Measurements from ENCODE around the gene KCND3. TPM values are rescaled to one million over a fixed set of nuclear protein-coding genes. Genes with fewer than 3 reads are reported as not detected.

The KCND3 gene
- total RNA-seq, 3 donors from 2014 or later: not detected

DNA sequence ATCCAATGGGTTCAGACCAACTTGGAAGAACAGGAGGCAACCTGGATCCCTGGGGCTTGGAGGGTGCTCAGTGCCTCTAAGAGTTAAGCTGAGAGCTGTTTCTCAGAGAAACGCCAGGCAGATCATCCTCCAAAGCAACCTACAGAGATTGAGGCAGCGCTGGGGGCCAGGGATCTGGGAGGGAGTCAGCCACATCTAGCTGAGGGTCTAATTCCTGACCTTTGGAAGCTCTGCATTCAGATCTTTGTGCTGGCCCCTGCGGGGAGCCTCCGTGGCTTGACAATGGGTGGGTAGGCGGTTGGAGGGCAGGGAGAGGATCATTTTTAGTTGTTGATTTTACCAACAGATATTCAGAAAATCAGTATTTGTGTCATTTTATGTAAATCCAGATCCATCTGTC is 154.5 kb downstream of the KCND3 start:
- H3K27me3 Mint-ChIP-seq (ENCODE audit: low read depth): peaks cover 4% of the 10 kb centered on the region
- no peak overlapping the region for H3K4me3 Mint-ChIP-seq
- H3K4me1 Mint-ChIP-seq (ENCODE audit: low read depth): no peaks in the 10 kb centered on the region
- no peak for DNase-seq
- H3K36me3 Mint-ChIP-seq (ENCODE audit: insufficient read depth): no peaks in the 10 kb centered on the region
- H3K9me3 Mint-ChIP-seq: no peaks in the 10 kb centered on the region
- ATAC-seq: no peak

DNA sequence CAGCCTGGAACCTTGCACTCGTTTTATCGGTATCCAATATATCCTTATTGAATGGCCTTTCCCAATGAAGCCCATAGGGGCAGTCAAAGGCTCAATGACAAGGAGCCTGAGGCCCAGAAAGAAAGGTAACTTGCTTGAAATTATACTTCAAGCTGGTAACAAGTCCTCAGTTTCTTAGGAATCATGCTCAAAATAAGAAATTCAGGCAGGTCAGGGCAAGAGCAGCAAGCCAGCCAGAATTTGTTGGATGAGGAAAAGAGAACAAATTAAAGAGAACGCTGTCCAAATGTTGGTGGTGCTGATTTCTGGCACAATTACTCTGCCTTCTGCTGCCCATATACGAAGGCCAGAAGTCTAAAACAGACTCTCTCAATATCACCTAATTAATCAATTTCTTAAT is 156.1 kb downstream of the KCND3 start:
- Mint-ChIP-seq H3K9me3 (no peaks in the 10 kb centered on the region), H3K27me3 (ENCODE audit: low read depth) (peaks cover 13% of the 10 kb centered on the region), H3K36me3 (ENCODE audit: insufficient read depth) (no peaks in the 10 kb centered on the region), H3K4me1 (ENCODE audit: low read depth) (no peaks in the 10 kb centered on the region), H3K4me3 (no peak overlapping the region)
- DNase-seq: no peak
- no peak for ATAC-seq

- Mint-ChIP-seq H3K27me3 (ENCODE audit: low read depth) (peaks cover 13% of the 10 kb centered on the region), H3K9me3 (no peaks in the 10 kb centered on the region), H3K4me3 (no peak overlapping the region), H3K36me3 (ENCODE audit: insufficient read depth) (no peaks in the 10 kb centered on the region), H3K4me1 (ENCODE audit: low read depth) (no peaks in the 10 kb centered on the region)
- DNase-seq (no peak), ATAC-seq (no peak)
Measured at GRCh38 chr1:111832521-111833155, 156.8 kb downstream of the KCND3 start.

GRCh38 chr1:111831153-111831552 is 158.3 kb downstream of the KCND3 start:
- no peaks in the 10 kb centered on the region for H3K9me3 Mint-ChIP-seq
- no peaks in the 10 kb centered on the region for H3K4me1 Mint-ChIP-seq (ENCODE audit: low read depth)
- H3K27me3 Mint-ChIP-seq (ENCODE audit: low read depth): peaks cover 17% of the 10 kb centered on the region
- ATAC-seq (no peak), DNase-seq (no peak)
- no peaks in the 10 kb centered on the region for H3K36me3 Mint-ChIP-seq (ENCODE audit: insufficient read depth)
- no peak overlapping the region for H3K4me3 Mint-ChIP-seq

GRCh38 chr1:111827946-111828345 is 161.5 kb downstream of the KCND3 start:
- no peaks in the 10 kb centered on the region for H3K4me1 Mint-ChIP-seq (ENCODE audit: low read depth)
- peaks cover 28% of the 10 kb centered on the region for H3K27me3 Mint-ChIP-seq (ENCODE audit: low read depth)
- no peak overlapping the region for H3K4me3 Mint-ChIP-seq
- ATAC-seq (no peak), DNase-seq (no peak)
- H3K9me3 Mint-ChIP-seq: peaks cover 5% of the 10 kb centered on the region
- no peaks in the 10 kb centered on the region for H3K36me3 Mint-ChIP-seq (ENCODE audit: insufficient read depth)

GRCh38 chr1:111826278-111826677 is 163.2 kb downstream of the KCND3 start:
- Mint-ChIP-seq H3K9me3 (peaks cover 5% of the 10 kb centered on the region), H3K4me1 (ENCODE audit: low read depth) (no peaks in the 10 kb centered on the region), H3K4me3 (no peak overlapping the region), H3K36me3 (ENCODE audit: insufficient read depth) (no peaks in the 10 kb centered on the region), H3K27me3 (ENCODE audit: low read depth) (peaks cover 25% of the 10 kb centered on the region)
- ATAC-seq: no peak
- no peak for DNase-seq

GRCh38 chr1:111825217-111825616 is 164.3 kb downstream of the KCND3 start:
- DNase-seq (no peak), ATAC-seq (no peak)
- Mint-ChIP-seq H3K27me3 (ENCODE audit: low read depth) (peaks cover 27% of the 10 kb centered on the region), H3K4me3 (no peak overlapping the region), H3K9me3 (peaks cover 5% of the 10 kb centered on the region), H3K4me1 (ENCODE audit: low read depth) (no peaks in the 10 kb centered on the region), H3K36me3 (ENCODE audit: insufficient read depth) (no peaks in the 10 kb centered on the region)

DNA sequence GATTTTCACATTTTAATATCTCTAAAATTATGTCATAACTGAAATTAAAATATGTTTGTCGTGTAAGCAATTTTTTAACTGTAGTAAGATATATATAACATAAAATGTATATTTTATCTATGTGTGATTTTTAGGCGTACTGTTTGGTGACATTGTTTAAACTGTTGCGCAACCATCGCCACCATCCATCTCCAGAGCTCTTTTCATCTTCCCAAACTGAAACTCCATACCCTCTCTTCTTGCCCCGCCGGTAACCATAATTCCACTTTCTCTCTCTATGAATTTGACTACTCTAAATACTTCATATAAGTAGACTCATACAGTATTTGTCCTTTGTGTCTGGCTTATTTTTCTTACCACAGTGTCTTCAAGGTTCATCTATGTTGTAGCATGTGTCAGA is 167.3 kb downstream of the KCND3 start:
- Mint-ChIP-seq H3K36me3 (ENCODE audit: insufficient read depth) (no peaks in the 10 kb centered on the region), H3K27me3 (ENCODE audit: low read depth) (peaks cover 22% of the 10 kb centered on the region), H3K4me1 (ENCODE audit: low read depth) (no peaks in the 10 kb centered on the region), H3K9me3 (peaks cover 5% of the 10 kb centered on the region), H3K4me3 (no peak overlapping the region)
- ATAC-seq (no peak), DNase-seq (no peak)

DNA sequence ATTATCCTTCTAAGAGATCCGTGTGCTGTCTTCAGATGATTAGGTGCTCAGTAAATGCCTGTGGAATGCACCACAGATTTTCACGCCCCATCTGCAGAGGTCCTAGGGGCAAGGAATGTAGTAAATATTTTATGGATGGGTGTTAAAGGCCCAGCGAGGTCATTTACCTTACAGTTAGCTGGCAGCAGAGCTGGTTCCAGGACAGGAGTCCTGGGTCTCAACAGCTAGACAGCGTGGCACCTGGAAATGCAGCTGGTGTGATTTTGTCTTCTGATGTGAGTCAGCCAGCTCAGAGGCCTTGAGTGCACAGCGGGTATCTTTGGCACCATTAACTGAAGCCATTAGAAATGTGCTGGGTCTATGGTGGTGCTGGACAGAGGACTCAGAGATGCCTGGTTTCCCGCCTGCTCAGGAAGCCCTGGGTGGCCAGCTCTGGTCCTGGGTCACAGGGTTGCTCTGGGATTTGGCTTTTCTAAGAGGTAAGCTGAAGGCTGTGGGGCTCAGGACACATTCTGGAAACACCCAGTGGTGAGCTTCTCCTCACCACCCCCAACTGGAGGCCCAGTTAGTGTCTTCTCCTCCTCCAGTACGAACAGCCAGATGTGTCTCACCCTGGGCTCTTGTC is 168.2 kb downstream of the KCND3 start:
- Mint-ChIP-seq H3K4me3 (no peak overlapping the region), H3K4me1 (ENCODE audit: low read depth) (no peaks in the 10 kb centered on the region), H3K36me3 (ENCODE audit: insufficient read depth) (no peaks in the 10 kb centered on the region), H3K27me3 (ENCODE audit: low read depth) (peaks cover 20% of the 10 kb centered on the region), H3K9me3 (peaks cover 5% of the 10 kb centered on the region)
- no peak for DNase-seq
- ATAC-seq: no peak

GRCh38 chr1:111819566-111820263 is 169.8 kb downstream of the KCND3 start:
- no peaks in the 10 kb centered on the region for H3K36me3 Mint-ChIP-seq (ENCODE audit: insufficient read depth)
- ATAC-seq (no peak), DNase-seq (no peak)
- peaks cover 19% of the 10 kb centered on the region for H3K27me3 Mint-ChIP-seq (ENCODE audit: low read depth)
- H3K9me3 Mint-ChIP-seq: peaks cover 3% of the 10 kb centered on the region
- H3K4me3 Mint-ChIP-seq: no peak overlapping the region
- H3K4me1 Mint-ChIP-seq (ENCODE audit: low read depth): no peaks in the 10 kb centered on the region

DNA sequence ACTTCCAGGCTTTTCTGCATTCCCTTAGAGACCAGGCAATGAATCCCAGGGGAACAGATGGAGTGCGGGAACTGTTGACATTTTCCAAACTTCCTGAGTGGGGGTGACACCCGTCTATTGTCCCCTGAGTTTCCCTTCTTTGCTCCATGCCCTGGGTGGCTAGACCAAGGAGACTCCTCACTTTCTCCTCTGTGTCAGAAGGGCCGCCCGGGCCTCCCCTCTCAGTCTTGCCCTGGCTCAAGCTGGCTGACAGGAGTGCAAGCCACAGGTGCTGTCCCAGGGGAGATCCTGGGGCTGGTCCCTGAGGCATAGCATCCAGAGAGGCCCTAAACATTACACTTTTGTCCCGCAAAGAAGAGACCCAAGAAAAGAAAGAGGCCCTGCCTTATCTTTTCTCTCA is 170.9 kb downstream of the KCND3 start:
- Mint-ChIP-seq H3K36me3 (ENCODE audit: insufficient read depth) (no peaks in the 10 kb centered on the region), H3K4me3 (no peak overlapping the region), H3K27me3 (ENCODE audit: low read depth) (peaks cover 13% of the 10 kb centered on the region), H3K4me1 (ENCODE audit: low read depth) (no peaks in the 10 kb centered on the region), H3K9me3 (no peaks in the 10 kb centered on the region)
- ATAC-seq (no peak), DNase-seq (no peak)

- Mint-ChIP-seq H3K36me3 (ENCODE audit: insufficient read depth) (no peaks in the 10 kb centered on the region), H3K27me3 (ENCODE audit: low read depth) (peaks cover 9% of the 10 kb centered on the region), H3K4me3 (no peak overlapping the region), H3K4me1 (ENCODE audit: low read depth) (no peaks in the 10 kb centered on the region), H3K9me3 (no peaks in the 10 kb centered on the region)
- no peak for ATAC-seq
- no peak for DNase-seq
Measured at GRCh38 chr1:111818081-111818480, 171.4 kb downstream of the KCND3 start.

- H3K27me3 Mint-ChIP-seq (ENCODE audit: low read depth): peaks cover 3% of the 10 kb centered on the region
- no peak overlapping the region for H3K4me3 Mint-ChIP-seq
- no peaks in the 10 kb centered on the region for H3K4me1 Mint-ChIP-seq (ENCODE audit: low read depth)
- no peaks in the 10 kb centered on the region for H3K36me3 Mint-ChIP-seq (ENCODE audit: insufficient read depth)
- no peaks in the 10 kb centered on the region for H3K9me3 Mint-ChIP-seq
- no peak for DNase-seq
- no peak for ATAC-seq
Measured at GRCh38 chr1:111814642-111815041, 174.8 kb downstream of the KCND3 start.

- no peaks in the 10 kb centered on the region for H3K36me3 Mint-ChIP-seq (ENCODE audit: insufficient read depth)
- H3K27me3 Mint-ChIP-seq (ENCODE audit: low read depth): peaks cover 3% of the 10 kb centered on the region
- H3K9me3 Mint-ChIP-seq: no peaks in the 10 kb centered on the region
- DNase-seq: no peak
- no peak for ATAC-seq
- H3K4me3 Mint-ChIP-seq: no peak overlapping the region
- no peaks in the 10 kb centered on the region for H3K4me1 Mint-ChIP-seq (ENCODE audit: low read depth)
Measured at GRCh38 chr1:111814305-111814628, 175.2 kb downstream of the KCND3 start.

Measured in activated T-cell treated with anti-CD3 and anti-CD28 coated beads, Interleukin-2, amount 50 U/mL, for 4 hours (primary cell).